ENCODE measurements around the gene SPOP. TPM values are rescaled to one million over a fixed set of nuclear protein-coding genes. Genes with fewer than 3 reads are reported as not detected.

The SPOP gene
- total RNA-seq, 1 donor from 2014 or later = 43.6 TPM

GRCh38 chr17:49574945-49575678, 102.8 kb downstream of the SPOP start:
- TF ChIP-seq CTCF (IDR thresholded peaks at IDR 0.05; ENCODE audit: insufficient read depth, low read length, poor library complexity, severe bottlenecking) = no peak
- H3K27me3 ChIP-seq (ENCODE audit: control insufficient read depth, insufficient read depth, low read length) = peaks cover 67% of the 10 kb centered on the region
- no peaks in the 10 kb centered on the region for H3K36me3 ChIP-seq (ENCODE audit: control insufficient read depth, insufficient read depth, low read length)
- no peak for DNase-seq (ENCODE audit: low read depth)
- no peak overlapping the region for H3K4me3 ChIP-seq (ENCODE audit: low read depth, low read length)

GRCh38 chr17:49574323-49574781, 103.5 kb downstream of the SPOP start:
- no peak for DNase-seq (ENCODE audit: low read depth)
- Histone ChIP-seq H3K27me3 (ENCODE audit: control insufficient read depth, insufficient read depth, low read length) (peaks cover 73% of the 10 kb centered on the region), H3K36me3 (ENCODE audit: control insufficient read depth, insufficient read depth, low read length) (no peaks in the 10 kb centered on the region), H3K4me3 (ENCODE audit: low read depth, low read length) (no peak overlapping the region)
- no peak for TF ChIP-seq CTCF (IDR thresholded peaks at IDR 0.05; ENCODE audit: insufficient read depth, low read length, poor library complexity, severe bottlenecking)

- DNase-seq (ENCODE audit: low read depth) = no peak
- peaks cover 73% of the 10 kb centered on the region for H3K27me3 ChIP-seq (ENCODE audit: control insufficient read depth, insufficient read depth, low read length)
- TF ChIP-seq CTCF (IDR thresholded peaks at IDR 0.05; ENCODE audit: insufficient read depth, low read length, poor library complexity, severe bottlenecking) = no peak
- no peaks in the 10 kb centered on the region for H3K36me3 ChIP-seq (ENCODE audit: control insufficient read depth, insufficient read depth, low read length)
- no peak overlapping the region for H3K4me3 ChIP-seq (ENCODE audit: low read depth, low read length)
These were observed 104.2 kb downstream of the SPOP start for GRCh38 chr17:49573510-49574322.

- peaks cover 67% of the 10 kb centered on the region for H3K27me3 ChIP-seq (ENCODE audit: control insufficient read depth, insufficient read depth, low read length)
- H3K4me3 ChIP-seq (ENCODE audit: low read depth, low read length) = no peak overlapping the region
- no peak for TF ChIP-seq CTCF (IDR thresholded peaks at IDR 0.05; ENCODE audit: insufficient read depth, low read length, poor library complexity, severe bottlenecking)
- no peaks in the 10 kb centered on the region for H3K36me3 ChIP-seq (ENCODE audit: control insufficient read depth, insufficient read depth, low read length)
- no peak for DNase-seq (ENCODE audit: low read depth)
These were observed 105.0 kb downstream of the SPOP start for GRCh38 chr17:49572806-49573420.

GRCh38 chr17:49572226-49572625, 105.7 kb downstream of the SPOP start:
- TF ChIP-seq CTCF (IDR thresholded peaks at IDR 0.05; ENCODE audit: insufficient read depth, low read length, poor library complexity, severe bottlenecking) = no peak
- DNase-seq (ENCODE audit: low read depth) = no peak
- Histone ChIP-seq H3K36me3 (ENCODE audit: control insufficient read depth, insufficient read depth, low read length) (no peaks in the 10 kb centered on the region), H3K4me3 (ENCODE audit: low read depth, low read length) (no peak overlapping the region), H3K27me3 (ENCODE audit: control insufficient read depth, insufficient read depth, low read length) (peaks cover 63% of the 10 kb centered on the region)
